Stimulated activated CD8-positive, alpha-beta memory T cell treated with anti-CD3 and anti-CD28 coated beads, Interleukin-15, amount 100 ng/mL, for 24 hours (primary cell): ENCODE results near the gene MITF.

Source experiments
- DNase-seq: peaks from one replicate; pipeline ENCODE4 v3.0.0-alpha.2; 2020; ENCODE audit warnings: low read depth

MITF gene

GRCh38 chr3:69963643-69964042, 224.4 kb downstream of the MITF start:
- no peak for DNase-seq

- DNase-seq = no peak
Measured at GRCh38 chr3:69967156-69967555, 227.9 kb downstream of the MITF start.

- DNase-seq = no peak
Measured at GRCh38 chr3:69970827-69971226, 231.6 kb downstream of the MITF start.

GRCh38 chr3:69972672-69973071, 233.4 kb downstream of the MITF start:
- DNase-seq = no peak

- DNase-seq = no peak
Measured at GRCh38 chr3:69976021-69976420, 236.8 kb downstream of the MITF start.

GRCh38 chr3:69983546-69984265, 244.4 kb downstream of the MITF start:
- no peak for DNase-seq

GRCh38 chr3:69985266-69985665, 246.0 kb downstream of the MITF start:
- DNase-seq = no peak

- no peak for DNase-seq
Measured at GRCh38 chr3:69986419-69986818, 247.2 kb downstream of the MITF start.

GRCh38 chr3:69987833-69988232, 248.6 kb downstream of the MITF start:
- DNase-seq = no peak

GRCh38 chr3:69993757-69994156, 254.5 kb downstream of the MITF start:
- DNase-seq = no peak

GRCh38 chr3:69994919-69995318, 255.7 kb downstream of the MITF start:
- DNase-seq = no peak

- no peak for DNase-seq
Measured at GRCh38 chr3:69997631-69998307, 258.5 kb downstream of the MITF start.

- DNase-seq = no peak
Measured at GRCh38 chr3:69998759-69999139, 259.5 kb downstream of the MITF start.

- DNase-seq = no peak
Measured at GRCh38 chr3:69999140-70000027, 260.1 kb downstream of the MITF start, which contains the start of gene SAMMSON. TSS of gene SAMMSON (plus strand) at chr3:69999733.

GRCh38 chr3:70000028-70000410, 260.8 kb downstream of the MITF start:
- DNase-seq = no peak

GRCh38 chr3:70000563-70001081, 261.4 kb downstream of the MITF start:
- no peak for DNase-seq

- DNase-seq = no peak
Measured at GRCh38 chr3:70003119-70003518, 263.9 kb downstream of the MITF start.

- DNase-seq = no peak
Measured at GRCh38 chr3:70006089-70006488, 266.8 kb downstream of the MITF start.

- no peak for DNase-seq
Measured at GRCh38 chr3:70010346-70010745, 271.1 kb downstream of the MITF start.

GRCh38 chr3:70011582-70011981, 272.3 kb downstream of the MITF start:
- no peak for DNase-seq
